Rectal smooth muscle tissue (tissue), 1 donor: ENCODE measurements around the gene SLC15A1.

Source experiments
- H3K27ac ChIP-seq: one replicate; pipeline ENCODE4 v1.7.0; 2013; ENCODE audit warnings: low read depth, low read length, inconsistent platforms
- H3K27me3 ChIP-seq: one replicate; pipeline ENCODE4 v1.7.0; 2013; ENCODE audit warnings: low read length; ENCODE audit not compliant: control insufficient read depth, insufficient read depth
- H3K36me3 ChIP-seq: one replicate; pipeline ENCODE4 v1.7.0; 2013; ENCODE audit warnings: low read length; ENCODE audit not compliant: control insufficient read depth, insufficient read depth
- H3K4me1 ChIP-seq: one replicate; pipeline ENCODE4 v1.7.0; 2013; ENCODE audit warnings: low read length; ENCODE audit not compliant: control insufficient read depth, insufficient read depth
- H3K4me3 ChIP-seq: one replicate; pipeline ENCODE4 v1.7.0; 2013; ENCODE audit warnings: low read length
- H3K9ac ChIP-seq: one replicate; pipeline ENCODE4 v1.7.0; 2013; ENCODE audit warnings: low read length

The SLC15A1 gene

DNA sequence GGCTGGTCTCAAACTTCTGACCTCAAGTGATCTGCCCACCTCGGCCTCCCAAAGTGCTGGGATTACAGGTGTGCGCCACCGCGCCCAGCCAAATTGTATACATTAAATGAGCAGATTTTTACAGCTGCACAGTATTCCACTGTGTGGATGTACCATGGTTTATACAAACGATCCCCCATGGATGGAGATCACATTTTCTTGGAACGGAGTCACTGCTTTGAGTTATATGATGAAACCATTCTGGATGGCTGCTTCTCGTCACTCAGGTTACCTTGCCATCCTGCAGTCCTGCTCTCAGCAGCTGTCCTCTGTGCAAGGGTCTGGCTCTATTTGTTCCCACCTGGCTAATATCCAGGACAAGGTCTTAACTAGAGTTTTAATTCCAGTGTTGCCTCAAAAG lies 39.1 kb upstream of the SLC15A1 start:
- Histone ChIP-seq H3K9ac (no peak overlapping the region), H3K4me1 (no peaks in the 10 kb centered on the region), H3K36me3 (peaks cover 3% of the 10 kb centered on the region), H3K27ac (no peak overlapping the region), H3K27me3 (no peaks in the 10 kb centered on the region), H3K4me3 (no peak overlapping the region)

- H3K4me3 ChIP-seq: no peak overlapping the region
- no peak overlapping the region for H3K27ac ChIP-seq
- no peaks in the 10 kb centered on the region for H3K36me3 ChIP-seq
- H3K4me1 ChIP-seq: no peaks in the 10 kb centered on the region
- H3K9ac ChIP-seq: no peak overlapping the region
- H3K27me3 ChIP-seq: no peaks in the 10 kb centered on the region
Measured at GRCh38 chr13:98787996-98788395, 35.5 kb upstream of the SLC15A1 start.

DNA sequence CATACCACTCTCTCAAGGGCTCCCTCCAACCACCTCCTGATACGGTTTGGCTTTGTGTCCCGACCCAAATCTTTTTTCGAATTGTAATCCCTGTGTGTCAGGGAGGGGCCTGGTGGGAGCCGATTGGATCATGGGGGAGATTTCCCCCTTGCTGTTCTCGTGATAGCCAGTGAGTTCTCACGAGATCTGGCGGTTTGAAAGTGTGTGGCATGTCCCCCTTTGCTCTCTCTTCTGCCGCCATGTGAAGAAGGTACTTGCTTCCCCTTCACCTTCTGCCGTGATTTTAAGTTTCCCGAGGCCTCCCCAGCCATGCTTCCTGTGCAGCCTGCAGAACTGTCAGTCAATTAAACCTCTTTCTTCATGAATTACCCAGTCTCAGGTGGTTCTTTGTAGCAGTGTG lies 34.7 kb upstream of the SLC15A1 start:
- no peak overlapping the region for H3K9ac ChIP-seq

DNA sequence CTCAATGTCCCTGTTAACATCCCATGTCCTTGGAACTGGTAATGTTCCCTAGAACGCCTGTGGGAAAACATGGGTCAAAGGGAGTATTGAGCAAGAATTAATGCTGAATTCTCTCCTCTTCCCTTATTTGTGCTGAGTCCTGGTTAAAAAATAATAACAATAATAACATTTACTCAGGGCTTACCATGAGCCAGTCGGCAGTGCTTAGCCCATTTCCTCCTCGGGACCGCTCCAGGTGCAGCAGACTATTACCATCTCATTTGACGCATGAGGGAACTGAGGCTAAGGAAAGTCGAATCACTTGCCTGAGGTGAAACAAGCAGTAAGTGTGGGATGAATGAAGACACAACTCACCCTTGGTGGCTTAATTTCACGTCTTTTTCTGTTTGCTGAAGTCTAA lies 33.6 kb upstream of the SLC15A1 start:
- Histone ChIP-seq H3K36me3 (no peaks in the 10 kb centered on the region), H3K27me3 (no peaks in the 10 kb centered on the region), H3K27ac (no peak overlapping the region), H3K4me3 (no peak overlapping the region), H3K9ac (no peak overlapping the region), H3K4me1 (no peaks in the 10 kb centered on the region)

More for the DNA sequence above, 34.7 kb upstream of the SLC15A1 start:
- no peaks in the 10 kb centered on the region for H3K36me3 ChIP-seq
- H3K4me1 ChIP-seq: no peaks in the 10 kb centered on the region
- no peak overlapping the region for H3K27ac ChIP-seq
- H3K27me3 ChIP-seq: no peaks in the 10 kb centered on the region
- H3K4me3 ChIP-seq: no peak overlapping the region

DNA sequence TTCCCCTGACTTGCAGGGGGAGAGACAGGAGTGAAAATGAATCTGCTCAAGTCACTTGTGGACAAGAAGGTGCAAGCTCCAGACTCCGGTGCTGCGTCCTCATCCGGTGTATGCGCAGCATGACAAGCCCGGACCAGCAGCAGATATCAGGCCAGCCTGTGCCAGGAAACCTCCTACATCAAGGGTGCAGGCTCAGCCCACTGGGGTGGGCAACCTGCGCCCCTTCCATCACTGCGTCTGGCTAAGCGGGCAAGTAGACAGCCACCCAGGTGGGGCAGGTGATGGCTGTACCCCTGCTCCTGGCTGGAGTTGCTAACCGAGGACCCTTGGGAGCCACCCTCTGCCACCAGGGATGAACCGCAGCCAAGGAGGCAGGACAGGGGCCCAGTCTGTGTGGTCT lies 32.9 kb upstream of the SLC15A1 start:
- H3K27ac ChIP-seq: no peak overlapping the region
- no peaks in the 10 kb centered on the region for H3K4me1 ChIP-seq
- no peak overlapping the region for H3K4me3 ChIP-seq
- no peak overlapping the region for H3K9ac ChIP-seq
- no peaks in the 10 kb centered on the region for H3K36me3 ChIP-seq
- no peaks in the 10 kb centered on the region for H3K27me3 ChIP-seq

DNA sequence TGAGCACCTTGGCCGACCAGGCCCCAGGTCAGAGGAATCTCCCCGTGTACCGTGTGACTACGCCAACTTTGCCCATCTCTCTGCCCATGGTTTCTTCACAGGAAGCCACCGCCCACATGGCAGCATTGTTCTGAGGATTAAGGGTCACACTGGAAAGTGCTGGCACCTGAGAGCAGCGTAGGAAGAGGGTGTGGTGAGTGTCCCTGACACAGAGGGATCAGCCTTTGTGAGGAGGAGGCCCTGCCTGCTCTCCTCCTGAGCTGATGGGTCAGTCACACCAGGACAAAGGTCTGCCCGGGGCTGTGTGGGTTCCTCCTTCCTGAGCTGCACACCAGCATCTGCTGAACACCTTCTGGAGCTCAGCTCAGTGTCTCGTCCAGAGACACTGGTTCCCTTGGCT lies 32.2 kb upstream of the SLC15A1 start:
- H3K9ac ChIP-seq: no peak overlapping the region
- H3K4me1 ChIP-seq: no peaks in the 10 kb centered on the region
- H3K27me3 ChIP-seq: no peaks in the 10 kb centered on the region
- no peak overlapping the region for H3K27ac ChIP-seq
- H3K36me3 ChIP-seq: no peaks in the 10 kb centered on the region
- no peak overlapping the region for H3K4me3 ChIP-seq

DNA sequence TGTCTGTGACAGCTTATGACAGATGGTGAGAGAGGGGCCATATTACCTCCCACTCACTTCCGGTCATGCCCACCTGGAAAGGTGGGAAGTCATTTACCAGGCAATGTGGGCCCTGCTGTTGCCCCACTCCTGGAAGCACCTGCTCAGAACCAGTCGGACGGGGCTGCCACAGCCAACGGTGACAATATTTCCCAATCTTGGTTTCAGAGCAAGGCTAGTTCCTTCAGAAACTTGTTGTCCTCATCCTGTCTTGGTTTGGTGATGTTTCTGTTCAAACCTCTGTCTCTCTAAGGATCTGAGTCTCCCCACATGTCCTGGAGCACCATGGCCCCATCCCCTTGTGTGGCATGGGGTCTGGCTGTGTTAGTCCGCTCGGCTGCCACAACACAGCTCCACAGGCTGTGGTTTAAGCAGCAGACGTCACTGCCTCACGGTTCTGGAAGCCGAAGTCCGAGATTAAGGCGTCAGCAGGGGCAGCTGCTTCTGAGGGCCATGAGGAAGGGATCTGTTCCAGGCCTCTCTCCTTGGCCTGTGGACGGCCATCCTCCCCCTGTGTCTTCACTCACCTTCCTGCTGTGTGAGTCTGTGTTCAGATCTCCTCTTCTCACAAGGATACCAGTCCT lies 31.5 kb upstream of the SLC15A1 start:
- no peak overlapping the region for H3K4me3 ChIP-seq
- no peak overlapping the region for H3K27ac ChIP-seq
- H3K9ac ChIP-seq: no peak overlapping the region
- H3K4me1 ChIP-seq: no peaks in the 10 kb centered on the region
- H3K36me3 ChIP-seq: no peaks in the 10 kb centered on the region
- no peaks in the 10 kb centered on the region for H3K27me3 ChIP-seq

GRCh38 chr13:98782654-98783053 lies 30.2 kb upstream of the SLC15A1 start:
- Histone ChIP-seq H3K36me3 (no peaks in the 10 kb centered on the region), H3K27ac (no peak overlapping the region), H3K4me3 (no peak overlapping the region), H3K27me3 (no peaks in the 10 kb centered on the region), H3K4me1 (no peaks in the 10 kb centered on the region), H3K9ac (no peak overlapping the region)

DNA sequence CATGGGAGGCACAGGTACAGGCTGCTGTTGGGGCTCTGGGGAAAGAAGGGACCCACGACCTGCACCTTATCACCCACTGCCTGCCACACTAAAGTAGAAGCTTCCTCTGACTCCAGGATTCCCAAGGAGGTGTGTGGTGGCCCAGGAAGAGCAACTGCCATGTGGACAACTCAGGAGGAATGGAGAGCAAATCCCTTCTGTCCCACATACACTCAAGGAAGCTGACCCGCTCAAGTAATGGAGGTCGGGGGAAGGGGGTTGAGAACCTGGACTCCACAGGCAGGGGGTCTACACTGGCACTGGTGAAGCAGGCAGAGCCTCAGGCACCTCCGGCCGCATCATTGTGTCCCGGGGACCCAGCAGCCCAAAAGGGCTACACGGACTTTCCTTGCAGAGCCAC lies 29.4 kb upstream of the SLC15A1 start:
- no peak overlapping the region for H3K9ac ChIP-seq
- H3K36me3 ChIP-seq: no peaks in the 10 kb centered on the region
- no peaks in the 10 kb centered on the region for H3K4me1 ChIP-seq
- H3K27me3 ChIP-seq: no peaks in the 10 kb centered on the region
- no peak overlapping the region for H3K27ac ChIP-seq
- no peak overlapping the region for H3K4me3 ChIP-seq

- H3K9ac ChIP-seq: no peak overlapping the region
- H3K4me3 ChIP-seq: no peak overlapping the region
- no peaks in the 10 kb centered on the region for H3K36me3 ChIP-seq
- no peaks in the 10 kb centered on the region for H3K4me1 ChIP-seq
- no peaks in the 10 kb centered on the region for H3K27me3 ChIP-seq
- no peak overlapping the region for H3K27ac ChIP-seq
Measured at GRCh38 chr13:98781470-98781869, 29.0 kb upstream of the SLC15A1 start.

DNA sequence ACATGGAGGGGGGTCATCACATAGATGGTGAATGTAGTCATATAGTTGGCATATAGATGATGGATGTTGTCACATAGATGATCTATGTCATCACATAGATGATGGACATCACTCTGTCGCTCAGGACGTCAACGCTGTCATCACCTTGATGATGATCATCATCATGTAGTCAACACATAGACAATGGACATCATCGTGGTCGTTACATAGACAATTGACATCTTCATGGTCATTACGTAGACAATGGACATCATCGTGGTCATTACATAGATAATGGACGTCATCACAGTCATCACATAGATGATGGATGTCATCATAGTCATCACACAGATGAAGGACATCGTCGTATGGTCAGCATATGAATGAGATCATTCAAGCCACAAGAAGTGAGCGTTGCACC lies 28.6 kb upstream of the SLC15A1 start:
- H3K27me3 ChIP-seq: no peaks in the 10 kb centered on the region
- no peak overlapping the region for H3K27ac ChIP-seq
- no peaks in the 10 kb centered on the region for H3K4me1 ChIP-seq
- no peaks in the 10 kb centered on the region for H3K36me3 ChIP-seq
- H3K4me3 ChIP-seq: no peak overlapping the region
- no peak overlapping the region for H3K9ac ChIP-seq

- Histone ChIP-seq H3K27me3 (no peaks in the 10 kb centered on the region), H3K9ac (no peak overlapping the region), H3K4me1 (no peaks in the 10 kb centered on the region), H3K27ac (no peak overlapping the region), H3K36me3 (no peaks in the 10 kb centered on the region), H3K4me3 (no peak overlapping the region)
Measured at GRCh38 chr13:98780451-98780850, 28.0 kb upstream of the SLC15A1 start.

DNA sequence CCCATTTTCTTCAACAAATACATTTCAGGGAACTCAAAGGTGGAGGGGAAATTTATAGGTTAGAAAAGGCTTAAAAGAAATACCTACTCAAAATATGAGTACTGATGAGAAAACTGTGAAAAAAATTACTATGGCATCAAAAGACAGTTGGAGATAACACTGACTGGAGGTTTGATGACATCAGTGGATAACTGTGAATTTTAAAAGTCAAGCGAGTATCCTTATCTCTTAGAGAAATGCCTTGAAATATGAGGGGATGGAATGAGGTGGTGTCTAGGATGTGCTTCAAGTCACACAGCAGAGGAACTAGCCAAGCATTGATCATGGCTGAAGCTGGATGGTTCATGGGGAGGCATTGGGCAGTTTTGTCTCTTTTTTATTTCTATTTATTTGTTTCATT lies 27.2 kb upstream of the SLC15A1 start:
- H3K27me3 ChIP-seq: no peaks in the 10 kb centered on the region
- no peaks in the 10 kb centered on the region for H3K36me3 ChIP-seq
- H3K27ac ChIP-seq: no peak overlapping the region
- H3K9ac ChIP-seq: no peak overlapping the region
- no peak overlapping the region for H3K4me3 ChIP-seq
- H3K4me1 ChIP-seq: no peaks in the 10 kb centered on the region
